Measurements from ENCODE around the gene RGS16.

- no peak for TF ChIP-seq CTCF (IDR thresholded peaks at IDR 0.05)
- TF ChIP-seq POLR2A (IDR thresholded peaks at IDR 0.05), result no peak
Measured at GRCh38 chr1:182621906-182622305, 17.7 kb upstream of the RGS16 start.

All from prostate gland (tissue), 2 donors.